ENCODE data around the gene OPRD1.
"Not testable (repeated sequence)": the region's sequence is repeated elsewhere in the genome, so short reads cannot be mapped to it uniquely, and the experiment has no call there.

- not testable (repeated sequence) for TF ChIP-seq CTCF (conservative IDR thresholded peaks at IDR 0.05; ENCODE audit: low read depth, low read length); EZH2 (IDR thresholded peaks at IDR 0.05; ENCODE audit: borderline replicate concordance, low read depth, low read length, poor library complexity, severe bottlenecking)
These were observed 12.1 kb downstream of the OPRD1 start for GRCh38 chr1:28824061-28824460.

Measured in A673 (cell line).